Glutamatergic neuron (in vitro differentiated cells): ENCODE measurements around the gene CCDC85C. TPM values are rescaled to one million over a fixed set of nuclear protein-coding genes. Genes with fewer than 3 reads are reported as not detected.
A peak's percentile ranks its signal among the peaks of the same experiment; 100 is the strongest.

Experiments
- DNase-seq: peaks from one replicate; pipeline ENCODE4 v3.0.0; 2022
- H3K27ac Mint-ChIP-seq: one replicate; pipeline ENCODE4 v1.8.0; 2020; ENCODE audit warnings: mild to moderate bottlenecking, mixed read lengths, inconsistent platforms; ENCODE audit not compliant: unreplicated experiment
- H3K27me3 Mint-ChIP-seq: one replicate; pipeline ENCODE4 v1.8.0; 2020; ENCODE audit warnings: mild to moderate bottlenecking, moderate library complexity, mixed read lengths, inconsistent platforms; ENCODE audit not compliant: unreplicated experiment
- H3K36me3 Mint-ChIP-seq: one replicate; pipeline ENCODE4 v1.8.0; 2020; ENCODE audit warnings: mild to moderate bottlenecking, mixed read lengths, inconsistent platforms; ENCODE audit not compliant: unreplicated experiment
- H3K4me1 Mint-ChIP-seq: one replicate; pipeline ENCODE4 v1.8.0; 2020; ENCODE audit warnings: mild to moderate bottlenecking, low read depth, mixed read lengths, inconsistent platforms; ENCODE audit not compliant: unreplicated experiment
- H3K4me3 Mint-ChIP-seq: one replicate; pipeline ENCODE4 v1.8.0; 2020; ENCODE audit warnings: mild to moderate bottlenecking, mixed read lengths, inconsistent platforms; ENCODE audit not compliant: unreplicated experiment
- H3K9me3 Mint-ChIP-seq: one replicate; pipeline ENCODE4 v1.8.0; 2020; ENCODE audit warnings: mild to moderate bottlenecking, moderate library complexity, mixed read lengths, inconsistent platforms; ENCODE audit not compliant: unreplicated experiment
- CTCF ChIP-seq: fragments of 200-600 bp; sonication (generic); IDR thresholded peaks from one replicate; pipeline ENCODE4 v1.5.0; 2021; ENCODE audit not compliant: partially characterized antibody, unreplicated experiment
- total RNA-seq: library from RNA; stranded (reverse); fragmentation: NEBNext Ultra II Directional; extraction: Animal tissue kit (Norgen Biotek cat#: 25700); gene quantifications from one replicate; pipeline ENCODE4 v1.2.1, GENCODE V29; 2021; ENCODE audit not compliant: unreplicated experiment

CCDC85C gene
- total RNA-seq, 1 donor from 2014 or later = 32.3 TPM

DNA sequence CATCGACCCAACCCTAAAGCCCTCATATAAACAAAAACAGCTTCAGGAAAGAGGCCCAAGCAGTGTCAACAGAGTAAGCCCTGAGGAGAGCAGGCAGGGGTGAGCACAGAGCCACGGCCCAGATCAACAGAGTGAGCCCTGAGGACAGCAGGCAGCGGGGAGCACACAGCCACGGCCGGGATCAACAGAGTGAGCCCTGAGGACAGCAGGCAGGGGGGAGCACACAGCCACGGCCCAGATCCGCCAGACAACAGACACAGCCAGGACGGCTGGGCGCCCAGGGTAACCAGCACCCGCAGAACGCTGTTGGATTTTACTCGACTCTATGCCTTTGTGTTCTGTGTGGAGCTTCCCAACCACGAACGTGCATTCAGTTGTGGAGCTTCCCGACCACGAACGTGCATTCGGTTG, 15.0 kb downstream of the CCDC85C start:
- peaks cover 6% of the 10 kb centered on the region for H3K27me3 Mint-ChIP-seq
- H3K36me3 Mint-ChIP-seq = no peaks in the 10 kb centered on the region
- peak overlapping the region; percentile 68 for H3K4me3 Mint-ChIP-seq
- peaks cover 12% of the 10 kb centered on the region for H3K9me3 Mint-ChIP-seq
- H3K27ac Mint-ChIP-seq = peak overlapping the region; percentile 7
- no peak for DNase-seq
- TF ChIP-seq CTCF = no peak
- H3K4me1 Mint-ChIP-seq = peaks cover 16% of the 10 kb centered on the region

GRCh38 chr14:99587460-99588278, 16.3 kb downstream of the CCDC85C start:
- peaks cover 16% of the 10 kb centered on the region for H3K4me1 Mint-ChIP-seq
- DNase-seq = no peak
- no peak overlapping the region for H3K27ac Mint-ChIP-seq
- H3K27me3 Mint-ChIP-seq = peaks cover 7% of the 10 kb centered on the region
- peaks cover 13% of the 10 kb centered on the region for H3K9me3 Mint-ChIP-seq
- no peak overlapping the region for H3K4me3 Mint-ChIP-seq
- no peaks in the 10 kb centered on the region for H3K36me3 Mint-ChIP-seq
- TF ChIP-seq CTCF = no peak

DNA sequence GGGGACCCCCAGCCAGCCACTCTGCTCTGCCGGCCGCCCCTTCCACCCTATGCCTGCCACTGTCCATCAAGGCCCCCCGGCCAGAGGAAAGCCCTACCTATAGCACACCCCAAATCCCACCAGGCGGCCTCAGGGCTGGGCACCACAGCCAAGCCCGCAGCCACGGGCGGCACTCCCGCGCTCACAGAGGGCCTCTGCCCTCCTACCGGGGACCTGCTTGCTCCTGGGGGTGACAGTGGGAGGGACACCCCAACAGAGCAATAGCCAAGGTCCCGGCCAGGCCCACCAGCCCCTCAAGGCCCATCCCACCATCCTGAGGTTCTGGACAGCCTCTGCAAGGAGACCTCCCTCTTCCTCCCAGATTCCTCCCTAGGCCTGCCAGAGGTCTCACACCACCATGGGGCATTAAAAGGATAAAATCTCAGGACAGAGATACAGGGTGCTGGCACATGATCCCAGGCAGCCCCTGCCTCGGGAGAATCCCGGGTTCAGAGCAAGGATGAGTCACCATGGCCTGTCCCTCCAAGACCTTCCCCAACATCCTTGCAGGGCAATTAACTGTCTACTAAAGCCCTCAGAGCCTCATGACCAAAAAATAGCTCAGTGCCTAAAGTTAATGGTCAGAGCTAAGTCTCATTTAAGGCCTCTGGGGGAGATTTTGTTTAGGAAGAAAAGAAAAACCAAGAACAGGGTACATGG, 17.1 kb downstream of the CCDC85C start:
- peaks cover 3% of the 10 kb centered on the region for H3K27me3 Mint-ChIP-seq
- peaks cover 14% of the 10 kb centered on the region for H3K9me3 Mint-ChIP-seq
- no peak for TF ChIP-seq CTCF
- no peak overlapping the region for H3K4me3 Mint-ChIP-seq
- peaks cover 15% of the 10 kb centered on the region for H3K4me1 Mint-ChIP-seq
- no peaks in the 10 kb centered on the region for H3K36me3 Mint-ChIP-seq
- DNase-seq = no peak
- H3K27ac Mint-ChIP-seq = no peak overlapping the region

DNA sequence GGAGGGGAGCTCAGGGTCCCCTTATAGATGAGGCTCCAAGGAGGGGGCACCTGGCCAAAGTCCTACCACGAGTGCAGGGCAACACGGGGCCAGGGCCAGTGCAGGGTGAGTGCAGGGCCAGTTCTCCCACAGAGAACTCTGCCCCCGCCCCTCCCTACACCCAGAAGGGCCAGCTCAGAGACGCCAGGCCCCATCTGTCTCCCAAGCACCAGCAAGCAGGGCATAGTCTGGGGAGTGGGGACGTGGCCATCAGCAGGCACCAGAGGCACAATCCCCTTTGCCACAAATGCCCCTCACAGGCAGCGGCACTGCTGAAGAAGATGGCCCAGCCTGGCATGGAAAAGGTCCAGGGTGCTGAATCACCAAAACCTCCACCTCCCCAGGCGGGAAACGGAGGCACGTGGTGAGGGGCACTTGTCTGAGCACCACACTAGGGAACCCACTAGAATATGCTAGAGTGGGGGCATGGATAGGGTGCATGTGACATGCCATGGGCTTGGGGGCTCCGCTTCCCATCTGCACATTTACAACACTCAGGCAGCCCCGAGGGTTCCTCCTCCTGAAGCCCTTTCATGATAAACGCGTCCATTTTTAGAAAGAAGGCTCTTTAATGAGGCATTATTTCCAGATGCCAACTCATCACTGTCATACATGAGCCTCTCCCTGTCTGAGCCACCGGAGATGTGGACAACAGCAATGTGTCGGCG, 17.8 kb downstream of the CCDC85C start:
- peaks cover 15% of the 10 kb centered on the region for H3K4me1 Mint-ChIP-seq
- peaks cover 1% of the 10 kb centered on the region for H3K27me3 Mint-ChIP-seq

More for the DNA sequence above, 17.8 kb downstream of the CCDC85C start:
- no peak overlapping the region for H3K4me3 Mint-ChIP-seq
- DNase-seq = no peak
- TF ChIP-seq CTCF = no peak
- H3K27ac Mint-ChIP-seq = no peak overlapping the region
- H3K9me3 Mint-ChIP-seq = peaks cover 14% of the 10 kb centered on the region
- no peaks in the 10 kb centered on the region for H3K36me3 Mint-ChIP-seq
